GM21423 (cell line): Measurements from ENCODE around the gene HAND2.

ENCODE experiments used
- ATAC-seq: cut with Tn5 transposase; IDR thresholded peaks from one replicate; pipeline ENCODE4 v1.9.1; 2021; ENCODE audit warnings: mild to moderate bottlenecking, moderate library complexity; ENCODE audit not compliant: unreplicated experiment

The HAND2 gene

DNA sequence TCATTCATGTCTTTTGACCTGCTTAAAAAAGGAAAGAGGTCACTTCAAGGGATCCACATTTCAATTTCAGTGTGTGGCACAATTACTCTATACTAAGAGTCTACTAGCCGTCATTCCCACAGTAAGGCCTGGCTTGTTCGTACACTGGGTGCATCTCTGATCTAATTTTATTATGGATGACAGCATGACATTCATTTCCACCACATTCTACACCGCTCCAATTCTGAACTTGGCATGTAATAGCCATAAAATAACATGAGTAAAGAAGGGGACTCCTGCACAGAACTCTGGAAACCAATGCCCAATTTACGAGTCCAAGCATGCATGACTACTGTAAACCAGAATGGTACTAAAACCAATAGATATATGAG is 51.1 kb downstream of the HAND2 start:
- ATAC-seq: no peak

- no peak for ATAC-seq
These were observed 51.7 kb downstream of the HAND2 start for GRCh38 chr4:173478201-173478912.

GRCh38 chr4:173477016-173477415 is 53.0 kb downstream of the HAND2 start:
- no peak for ATAC-seq
